Activated B cell treated with CpG ODN at 0.5 μM for 24 hours (primary cell): ENCODE results near the gene MOXD1. TPM values are rescaled to one million over a fixed set of nuclear protein-coding genes. Genes with fewer than 3 reads are reported as not detected.

Experiments used
- ATAC-seq: fragments of 200-7000 bp; cut with Tn5 transposase; one replicate; pipeline ENCODE4 v1.10.0; 2021; ENCODE audit warnings: low read depth, mild to moderate bottlenecking, moderate library complexity
- CTCF ChIA-PET: fragments of 350-600 bp; sonication (Branson Sonifier 250); formaldehyde crosslinking; loops from one replicate; lab custom pipeline; 2021; ENCODE audit warnings: antibody characterized with exemption; lab: Charles Lee
- POLR2A ChIA-PET: fragments of 350-600 bp; sonication (Branson Sonifier 250); formaldehyde crosslinking; loops from one replicate; lab custom pipeline; 2021; ENCODE audit warnings: antibody characterized with exemption; lab: Charles Lee
- DNase-seq: peaks from one replicate; pipeline ENCODE4 v3.0.0; 2022
- H3K27ac Mint-ChIP-seq: one replicate; pipeline ENCODE4 v1.8.0; 2020; ENCODE audit warnings: mixed read lengths
- H3K27me3 Mint-ChIP-seq: one replicate; pipeline ENCODE4 v1.8.0; 2021; ENCODE audit warnings: mixed read lengths
- H3K36me3 Mint-ChIP-seq: one replicate; pipeline ENCODE4 v1.8.0; 2021; ENCODE audit warnings: low read depth, mixed read lengths
- H3K4me1 Mint-ChIP-seq: one replicate; pipeline ENCODE4 v1.8.0; 2021; ENCODE audit warnings: mixed read lengths
- H3K4me3 Mint-ChIP-seq: one replicate; pipeline ENCODE4 v1.8.0; 2020; ENCODE audit warnings: mild to moderate bottlenecking, mixed read lengths
- H3K9me3 Mint-ChIP-seq: one replicate; pipeline ENCODE4 v1.8.0; 2020; ENCODE audit warnings: mixed read lengths
- intact Hi-C: fragments of 100-400 bp; cut with micrococcal nuclease; formaldehyde crosslinking; loops from one replicate; pipeline ENCODE4 v1.15.1; 2024
- total RNA-seq: library from RNA; stranded (reverse); gene quantifications from 2 replicates; pipeline ENCODE4 v1.2.3, GENCODE V29; 2022
- TF ChIP-seq, protein P1 (sequence below): fragments of 200-600 bp; IDR thresholded peaks from one replicate; pipeline ENCODE4 v1.8.0; 2022; ENCODE audit warnings: antibody characterized with exemption, mild to moderate bottlenecking

The MOXD1 gene
- total RNA-seq, 1 donor from 2014 or later, result 3.7 TPM

DNA sequence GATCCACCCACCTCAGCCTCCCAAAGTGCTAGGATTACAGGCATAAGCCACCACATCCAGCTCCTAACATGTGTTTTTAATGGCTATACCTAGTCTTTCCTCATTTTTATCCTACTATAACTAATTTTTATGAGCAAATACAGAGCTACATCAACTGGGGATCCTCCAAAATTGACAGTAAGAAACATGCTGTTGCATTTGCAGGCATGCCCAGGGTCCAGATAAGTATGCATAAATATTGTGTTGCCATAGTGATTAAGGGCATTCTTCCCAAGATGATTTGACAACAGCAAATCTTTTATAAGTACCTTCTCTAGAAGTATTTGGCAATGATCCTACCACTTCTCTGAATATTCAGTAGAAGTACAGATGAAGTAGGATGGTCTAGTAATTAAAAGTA is 41.9 kb upstream of the MOXD1 start:
- no peak overlapping the region for H3K4me3 Mint-ChIP-seq
- H3K27ac Mint-ChIP-seq, result no peak overlapping the region
- DNase-seq (no peak), ATAC-seq (no peak)
- peaks cover 8% of the 10 kb centered on the region for H3K9me3 Mint-ChIP-seq
- peaks cover 22% of the 10 kb centered on the region for H3K36me3 Mint-ChIP-seq
- intact Hi-C loops, result loop anchor here (5.0 kb wide), 1 partner anchor 41 kb away; the partner anchor contains the start of gene MOXD1
- TF ChIP-seq, protein P1, sequence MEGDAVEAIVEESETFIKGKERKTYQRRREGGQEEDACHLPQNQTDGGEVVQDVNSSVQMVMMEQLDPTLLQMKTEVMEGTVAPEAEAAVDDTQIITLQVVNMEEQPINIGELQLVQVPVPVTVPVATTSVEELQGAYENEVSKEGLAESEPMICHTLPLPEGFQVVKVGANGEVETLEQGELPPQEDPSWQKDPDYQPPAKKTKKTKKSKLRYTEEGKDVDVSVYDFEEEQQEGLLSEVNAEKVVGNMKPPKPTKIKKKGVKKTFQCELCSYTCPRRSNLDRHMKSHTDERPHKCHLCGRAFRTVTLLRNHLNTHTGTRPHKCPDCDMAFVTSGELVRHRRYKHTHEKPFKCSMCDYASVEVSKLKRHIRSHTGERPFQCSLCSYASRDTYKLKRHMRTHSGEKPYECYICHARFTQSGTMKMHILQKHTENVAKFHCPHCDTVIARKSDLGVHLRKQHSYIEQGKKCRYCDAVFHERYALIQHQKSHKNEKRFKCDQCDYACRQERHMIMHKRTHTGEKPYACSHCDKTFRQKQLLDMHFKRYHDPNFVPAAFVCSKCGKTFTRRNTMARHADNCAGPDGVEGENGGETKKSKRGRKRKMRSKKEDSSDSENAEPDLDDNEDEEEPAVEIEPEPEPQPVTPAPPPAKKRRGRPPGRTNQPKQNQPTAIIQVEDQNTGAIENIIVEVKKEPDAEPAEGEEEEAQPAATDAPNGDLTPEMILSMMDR, result no peak
- POLR2A ChIA-PET, result no interaction called here
- CTCF ChIA-PET, result interaction anchor here (0.7 kb wide), 1 partner anchor 89 kb away, joined by 3 read pairs; no protein-coding TSS in a partner anchor
- peaks cover 6% of the 10 kb centered on the region for H3K4me1 Mint-ChIP-seq
- H3K27me3 Mint-ChIP-seq, result no peaks in the 10 kb centered on the region

DNA sequence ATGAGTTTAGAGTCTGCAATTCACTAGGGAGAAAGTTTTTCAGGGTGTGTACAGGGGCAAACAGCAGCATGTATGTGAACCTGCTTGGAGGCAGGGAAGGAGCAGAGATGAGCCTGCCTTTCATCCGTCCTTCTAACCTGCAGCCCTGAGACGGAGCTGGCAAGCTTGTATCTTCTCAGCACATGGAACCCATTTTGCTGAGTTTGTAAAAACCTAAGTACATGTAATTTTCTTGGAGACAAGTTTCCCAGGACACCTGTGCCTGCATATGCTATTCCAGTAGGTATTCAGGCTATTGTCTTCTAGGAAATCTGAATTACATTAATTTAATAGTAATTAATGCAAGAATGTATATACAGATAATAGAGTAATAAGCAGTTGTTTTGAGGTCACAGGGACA is 28.8 kb upstream of the MOXD1 start:
- no peak overlapping the region for H3K4me3 Mint-ChIP-seq
- no peak overlapping the region for H3K27ac Mint-ChIP-seq
- H3K27me3 Mint-ChIP-seq, result peaks cover 15% of the 10 kb centered on the region
- CTCF ChIA-PET, result no interaction called here
- no peaks in the 10 kb centered on the region for H3K9me3 Mint-ChIP-seq
- intact Hi-C loops, result no loop called here
- POLR2A ChIA-PET, result no interaction called here
- ATAC-seq (no peak), DNase-seq (no peak)
- no peaks in the 10 kb centered on the region for H3K4me1 Mint-ChIP-seq
- no peaks in the 10 kb centered on the region for H3K36me3 Mint-ChIP-seq
- TF ChIP-seq, protein P1, result no peak

DNA sequence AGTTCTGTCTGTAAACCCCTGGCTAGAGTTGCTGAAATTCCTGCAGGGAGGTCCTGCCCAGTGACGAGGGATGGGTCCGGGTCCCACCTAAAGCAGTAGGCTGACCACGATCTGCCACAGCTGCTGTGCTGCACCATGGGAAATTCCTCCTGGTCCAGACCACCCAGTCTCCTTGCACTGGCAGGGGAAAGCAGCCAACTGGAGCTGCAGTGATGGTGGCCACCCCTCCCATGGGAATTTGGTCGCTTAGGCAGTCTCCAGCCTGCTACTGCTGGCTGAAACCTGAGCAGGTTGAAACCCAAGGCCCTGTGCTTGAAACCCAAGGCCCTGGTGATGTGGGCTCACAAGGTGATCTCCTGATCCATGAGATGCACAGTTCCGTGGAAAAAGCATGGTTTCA is 23.9 kb upstream of the MOXD1 start:
- ATAC-seq (no peak), DNase-seq (no peak)
- Mint-ChIP-seq H3K4me1 (no peaks in the 10 kb centered on the region), H3K27me3 (peaks cover 15% of the 10 kb centered on the region), H3K4me3 (no peak overlapping the region), H3K9me3 (peaks cover 21% of the 10 kb centered on the region), H3K27ac (no peak overlapping the region), H3K36me3 (peaks cover 4% of the 10 kb centered on the region)
- ChIA-PET POLR2A (no interaction called here), CTCF (no interaction called here)
- TF ChIP-seq, protein P1, result no peak
- intact Hi-C loops, result no loop called here

DNA sequence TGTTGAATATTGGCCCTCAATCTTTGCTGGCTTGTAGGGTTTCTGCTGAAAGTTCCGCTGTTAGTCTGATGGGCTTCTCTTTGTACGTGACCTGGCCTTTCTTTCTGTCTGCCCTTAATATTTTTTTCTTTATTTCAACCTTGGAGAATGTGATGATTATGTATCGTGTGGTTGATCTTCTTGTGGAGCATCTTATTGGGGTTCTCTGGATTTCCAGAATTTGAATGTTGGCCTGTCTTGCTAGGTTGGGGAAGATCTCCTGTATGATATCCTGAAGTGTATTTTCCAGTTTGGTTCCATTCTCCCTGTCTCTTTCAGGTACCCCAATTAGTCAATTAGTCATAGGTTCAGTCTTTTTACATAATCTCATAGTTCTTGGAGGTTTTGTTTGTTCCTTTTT is 22.6 kb upstream of the MOXD1 start:
- peaks cover 4% of the 10 kb centered on the region for H3K36me3 Mint-ChIP-seq
- H3K4me1 Mint-ChIP-seq, result no peaks in the 10 kb centered on the region
- no peak for ATAC-seq
- no peak overlapping the region for H3K27ac Mint-ChIP-seq
- POLR2A ChIA-PET, result no interaction called here
- CTCF ChIA-PET, result no interaction called here
- no peak for DNase-seq
- no peak overlapping the region for H3K4me3 Mint-ChIP-seq
- peaks cover 26% of the 10 kb centered on the region for H3K9me3 Mint-ChIP-seq
- H3K27me3 Mint-ChIP-seq, result peaks cover 15% of the 10 kb centered on the region
- TF ChIP-seq, protein P1, result no peak
- intact Hi-C loops, result no loop called here

DNA sequence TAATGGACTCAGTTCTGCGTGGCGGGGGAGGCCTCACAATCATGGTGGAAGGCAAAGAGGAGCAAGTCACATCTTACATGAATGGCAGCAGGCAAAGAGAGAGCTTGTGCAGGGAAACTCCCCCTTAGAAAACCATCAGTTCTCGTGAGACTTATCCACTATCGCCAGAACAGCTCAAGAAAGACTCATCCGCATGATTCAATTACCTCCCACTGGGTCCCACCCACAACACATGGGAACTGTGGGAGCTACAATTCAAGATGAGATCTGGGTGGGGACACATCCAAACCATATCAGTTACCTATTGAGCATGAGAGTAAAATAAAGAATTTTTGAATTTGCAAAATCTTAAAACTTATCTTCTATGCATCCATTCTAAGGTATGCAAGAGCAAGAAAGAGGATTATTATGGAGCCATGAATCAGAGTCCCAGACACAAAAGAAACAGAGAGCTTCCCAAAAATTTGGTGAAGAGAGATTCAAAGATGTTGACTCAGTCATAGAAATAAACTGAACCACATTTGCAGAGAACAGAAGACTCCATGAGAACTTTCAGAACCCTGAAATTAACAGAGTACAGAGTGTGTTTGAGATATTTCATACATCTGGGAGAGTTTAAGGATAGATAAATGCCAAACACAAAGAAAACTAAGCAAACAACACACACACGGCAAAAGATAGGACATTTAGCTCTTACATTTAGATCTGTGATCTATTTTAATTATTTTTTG is 17.1 kb upstream of the MOXD1 start:
- H3K4me1 Mint-ChIP-seq, result peaks cover 2% of the 10 kb centered on the region
- H3K27me3 Mint-ChIP-seq, result peaks cover 7% of the 10 kb centered on the region
- ATAC-seq (no peak), DNase-seq (no peak)
- intact Hi-C loops, result loop anchor here (2.0 kb wide), 1 partner anchor 14 kb away; no protein-coding TSS in a partner anchor
- H3K27ac Mint-ChIP-seq, result no peak overlapping the region
- TF ChIP-seq, protein P1, result no peak
- POLR2A ChIA-PET, result no interaction called here
- CTCF ChIA-PET, result no interaction called here
- peaks cover 32% of the 10 kb centered on the region for H3K9me3 Mint-ChIP-seq
- H3K36me3 Mint-ChIP-seq, result peaks cover 4% of the 10 kb centered on the region
- no peak overlapping the region for H3K4me3 Mint-ChIP-seq
